ENCODE data around the gene TRABD2B.

TRABD2B gene

DNA sequence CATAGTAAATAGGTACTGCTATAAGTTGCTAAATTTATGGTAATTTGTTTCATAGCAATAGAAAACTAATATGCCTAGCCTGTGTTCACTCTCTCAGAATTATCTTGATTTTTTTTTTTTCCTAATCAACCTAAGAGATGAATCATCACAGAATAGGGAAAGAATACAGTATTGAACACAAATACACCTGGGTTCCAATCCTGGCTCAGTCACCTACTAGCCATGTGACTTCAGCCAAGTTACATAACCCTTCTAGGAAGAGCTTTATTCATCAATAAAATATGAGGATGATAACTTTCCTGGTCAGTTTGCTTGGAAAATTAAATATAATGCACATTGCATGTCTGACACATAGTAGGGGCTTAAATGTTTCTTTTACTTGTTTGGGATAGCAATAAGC lies 279.8 kb downstream of the TRABD2B start:
- DNase-seq (ENCODE audit: low read depth) = no peak
- TF ChIP-seq, protein P1, sequence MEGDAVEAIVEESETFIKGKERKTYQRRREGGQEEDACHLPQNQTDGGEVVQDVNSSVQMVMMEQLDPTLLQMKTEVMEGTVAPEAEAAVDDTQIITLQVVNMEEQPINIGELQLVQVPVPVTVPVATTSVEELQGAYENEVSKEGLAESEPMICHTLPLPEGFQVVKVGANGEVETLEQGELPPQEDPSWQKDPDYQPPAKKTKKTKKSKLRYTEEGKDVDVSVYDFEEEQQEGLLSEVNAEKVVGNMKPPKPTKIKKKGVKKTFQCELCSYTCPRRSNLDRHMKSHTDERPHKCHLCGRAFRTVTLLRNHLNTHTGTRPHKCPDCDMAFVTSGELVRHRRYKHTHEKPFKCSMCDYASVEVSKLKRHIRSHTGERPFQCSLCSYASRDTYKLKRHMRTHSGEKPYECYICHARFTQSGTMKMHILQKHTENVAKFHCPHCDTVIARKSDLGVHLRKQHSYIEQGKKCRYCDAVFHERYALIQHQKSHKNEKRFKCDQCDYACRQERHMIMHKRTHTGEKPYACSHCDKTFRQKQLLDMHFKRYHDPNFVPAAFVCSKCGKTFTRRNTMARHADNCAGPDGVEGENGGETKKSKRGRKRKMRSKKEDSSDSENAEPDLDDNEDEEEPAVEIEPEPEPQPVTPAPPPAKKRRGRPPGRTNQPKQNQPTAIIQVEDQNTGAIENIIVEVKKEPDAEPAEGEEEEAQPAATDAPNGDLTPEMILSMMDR (conservative IDR thresholded peaks at IDR 0.05; ENCODE audit: control insufficient read depth, insufficient read depth, low read depth, low read length) = no peak
- H3K4me3 ChIP-seq (ENCODE audit: control insufficient read depth, low read depth, low read length) = no peak overlapping the region

DNA sequence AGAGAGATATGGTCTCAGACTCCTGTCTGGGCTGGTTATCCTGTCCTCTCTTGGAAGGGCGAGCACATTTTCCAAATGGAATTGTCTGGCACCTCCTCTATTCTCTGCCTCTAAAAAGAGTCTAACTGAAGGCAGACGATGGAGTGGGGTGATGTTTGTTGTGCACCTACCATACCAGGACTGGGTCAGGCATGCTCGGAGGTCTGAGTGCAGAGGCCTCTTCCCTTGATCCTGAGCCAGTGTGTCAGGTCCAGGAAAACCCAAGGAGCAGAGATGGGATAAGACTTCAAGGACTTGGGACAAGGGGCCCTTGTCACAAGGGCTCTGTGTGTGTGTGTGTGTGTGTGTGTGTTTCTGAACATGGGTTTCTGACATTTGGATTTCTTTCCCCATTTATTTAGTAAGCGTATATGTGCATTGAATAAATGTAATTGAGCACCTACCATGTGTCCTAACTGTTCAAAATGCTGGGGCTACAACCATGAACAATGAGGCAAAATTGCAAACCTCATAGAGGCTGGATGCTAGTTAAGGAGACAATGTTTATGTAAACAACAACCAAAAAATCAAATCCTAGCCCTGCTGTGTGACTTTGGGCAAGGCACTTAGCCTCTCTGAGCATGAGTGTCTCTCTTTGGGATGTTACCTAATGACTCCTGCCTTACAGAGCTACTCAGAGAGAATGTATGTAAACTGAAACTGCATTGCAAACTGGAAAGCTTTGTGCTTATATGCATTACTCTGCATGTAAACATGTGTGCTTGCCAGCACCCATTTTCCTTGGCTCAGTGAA lies 283.0 kb downstream of the TRABD2B start:
- TF ChIP-seq, protein P1 (conservative IDR thresholded peaks at IDR 0.05; ENCODE audit: control insufficient read depth, insufficient read depth, low read depth, low read length) = no peak
- no peak overlapping the region for H3K4me3 ChIP-seq (ENCODE audit: control insufficient read depth, low read depth, low read length)
- DNase-seq (ENCODE audit: low read depth) = no peak

DNA sequence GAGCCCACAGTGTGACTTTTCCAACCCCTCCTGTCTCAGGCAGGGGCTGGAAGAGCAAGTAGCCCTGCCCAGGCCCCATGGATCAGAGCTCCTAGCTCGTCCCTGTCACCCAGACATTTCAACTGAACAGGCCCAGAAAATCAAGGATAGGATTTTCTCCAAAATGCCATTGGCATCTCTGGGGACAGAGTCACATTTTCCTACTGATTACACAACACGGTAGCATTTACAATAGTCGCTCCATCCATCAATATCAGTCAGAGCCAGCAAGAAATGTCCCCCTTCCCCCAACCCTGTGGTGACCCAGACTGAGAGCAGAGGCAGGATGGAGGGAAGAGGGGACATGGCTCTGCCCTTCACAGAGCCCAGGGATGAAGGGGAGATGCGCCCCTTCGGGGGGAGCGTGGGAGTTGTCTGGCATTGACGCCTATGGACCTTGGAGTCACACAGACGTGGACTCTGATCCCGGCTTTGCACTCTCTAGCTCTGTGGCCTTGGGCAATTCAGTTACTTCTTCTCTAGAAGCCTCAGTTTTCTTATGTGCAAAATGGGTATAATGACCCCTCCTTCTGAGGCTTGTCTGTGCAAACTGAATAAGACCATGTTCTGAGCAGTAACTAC lies 283.7 kb downstream of the TRABD2B start:
- no peak for DNase-seq (ENCODE audit: low read depth)
- H3K4me3 ChIP-seq (ENCODE audit: control insufficient read depth, low read depth, low read length) = no peak overlapping the region
- TF ChIP-seq, protein P1 (conservative IDR thresholded peaks at IDR 0.05; ENCODE audit: control insufficient read depth, insufficient read depth, low read depth, low read length) = no peak

DNA sequence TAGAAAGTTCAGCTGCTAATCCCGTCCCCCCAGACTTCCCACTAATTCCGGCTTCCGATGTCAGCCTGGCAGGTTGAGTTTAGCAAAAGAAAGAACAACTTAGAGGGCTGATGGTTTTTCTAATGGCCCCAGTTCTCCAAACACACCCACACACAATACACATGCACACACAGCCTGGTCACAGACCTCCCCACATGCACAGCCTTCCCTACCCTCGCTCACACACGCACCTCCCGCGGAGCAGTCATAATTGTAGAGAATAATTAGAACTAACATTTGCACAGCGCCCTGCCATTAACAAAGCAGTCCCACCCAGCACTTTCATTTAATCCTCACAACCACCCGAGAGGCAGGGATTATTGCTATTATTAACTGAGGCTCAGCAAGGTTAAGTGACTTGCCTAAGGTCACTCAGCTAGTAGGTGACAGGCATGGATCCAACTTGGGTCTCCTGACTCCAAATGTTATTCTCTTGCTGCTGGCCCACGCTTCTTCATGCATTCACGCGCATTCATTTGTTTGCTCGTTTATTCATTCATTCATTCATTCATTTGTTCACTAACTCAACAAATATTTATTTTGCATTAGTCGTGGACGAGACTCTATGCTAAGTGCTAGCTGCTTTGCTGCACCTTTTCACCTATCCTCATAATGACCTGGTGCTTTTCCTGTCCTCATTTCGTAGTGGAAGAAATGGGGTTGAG lies 284.4 kb downstream of the TRABD2B start:
- TF ChIP-seq, protein P1 (conservative IDR thresholded peaks at IDR 0.05; ENCODE audit: control insufficient read depth, insufficient read depth, low read depth, low read length) = no peak
- no peak overlapping the region for H3K4me3 ChIP-seq (ENCODE audit: control insufficient read depth, low read depth, low read length)

DNA sequence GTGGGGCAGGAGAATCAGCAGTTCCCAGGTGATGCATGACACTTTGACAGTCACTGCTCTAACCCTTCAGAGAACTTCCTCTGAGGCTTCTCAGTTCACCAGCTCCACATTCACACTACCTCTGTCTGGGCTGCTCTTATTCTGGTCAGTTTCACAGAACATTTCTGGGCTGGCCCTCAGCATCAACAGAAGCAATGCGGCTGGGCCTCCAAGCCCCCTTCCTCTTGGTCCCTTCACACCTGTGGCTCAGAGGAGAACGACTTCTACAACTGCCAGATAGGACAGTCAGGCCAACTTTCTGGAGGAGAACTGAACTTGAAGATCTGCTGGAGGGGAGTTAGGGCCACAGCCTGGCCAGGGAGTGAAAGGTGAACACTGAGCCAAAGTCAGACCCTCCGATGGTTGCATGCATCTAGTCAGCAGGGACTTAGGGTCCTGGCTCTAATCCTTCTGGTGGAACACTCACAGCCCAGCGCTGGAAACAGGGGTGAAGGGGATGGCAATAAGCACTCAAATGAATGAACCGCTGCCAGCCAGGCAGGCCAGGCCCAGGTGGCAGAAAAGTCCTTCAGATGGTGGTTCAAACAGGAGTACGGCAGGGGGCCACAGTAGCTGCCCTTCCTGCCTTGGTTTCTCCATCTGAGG lies 285.2 kb downstream of the TRABD2B start:
- H3K4me3 ChIP-seq (ENCODE audit: control insufficient read depth, low read depth, low read length) = no peak overlapping the region
- TF ChIP-seq, protein P1 (conservative IDR thresholded peaks at IDR 0.05; ENCODE audit: control insufficient read depth, insufficient read depth, low read depth, low read length) = no peak
- DNase-seq (ENCODE audit: low read depth) = no peak

More for the DNA sequence above, 284.4 kb downstream of the TRABD2B start:
- no peak for DNase-seq (ENCODE audit: low read depth)

DNA sequence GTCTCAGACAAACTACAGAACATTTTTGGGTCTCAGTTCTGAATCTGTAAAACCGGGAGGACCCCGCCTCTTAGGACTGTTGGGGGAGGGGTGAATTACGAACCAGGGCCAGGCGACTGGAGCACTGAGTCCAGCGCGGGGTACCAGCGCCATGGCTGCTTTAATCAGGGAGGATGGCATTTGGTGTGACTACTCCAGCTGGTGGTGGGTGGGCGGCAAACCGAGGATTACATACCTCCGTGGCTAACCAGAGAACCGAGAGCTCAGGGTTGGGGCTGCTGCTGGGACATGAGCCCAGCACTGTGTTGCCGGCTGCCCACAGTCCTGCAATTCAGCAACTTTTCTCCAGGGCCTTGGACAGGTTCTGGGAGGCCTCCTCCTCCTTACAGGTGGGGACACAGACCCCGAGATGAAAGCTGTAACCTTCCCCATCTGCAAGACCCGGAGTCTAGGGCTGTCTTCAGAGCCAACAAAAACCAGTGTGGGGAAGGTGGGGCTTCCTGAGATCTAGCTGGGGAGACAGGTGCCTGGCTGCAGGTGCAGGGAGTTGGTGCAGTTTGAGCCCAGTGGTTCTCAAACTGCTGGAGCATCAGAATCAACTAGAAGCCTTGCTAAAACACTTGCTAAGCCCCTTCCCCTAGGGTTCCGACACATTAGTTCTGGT lies 285.9 kb downstream of the TRABD2B start:
- no peak for DNase-seq (ENCODE audit: low read depth)
- TF ChIP-seq, protein P1 (conservative IDR thresholded peaks at IDR 0.05; ENCODE audit: control insufficient read depth, insufficient read depth, low read depth, low read length) = no peak
- H3K4me3 ChIP-seq (ENCODE audit: control insufficient read depth, low read depth, low read length) = no peak overlapping the region
